MCF 10A (cell line): Measurements from ENCODE around the gene NAV3. TPM values are rescaled to one million over a fixed set of nuclear protein-coding genes. Genes with fewer than 3 reads are reported as not detected.

ENCODE experiments used
- BruUV-seq: library from RNA; stranded (reverse); fragments of 400-500 nt; replicated peaks from 2 replicates; lab custom pipeline; 2021; lab: Mats Ljungman, UMichigan
- CTCF ChIA-PET: fragments of 300-600 bp; sonication (Branson Sonifier 250); formaldehyde crosslinking; extraction: SDS; loops from one replicate; lab custom pipeline; 2021; ENCODE audit warnings: antibody characterized with exemption, inconsistent platforms; lab: Yijun Ruan, JAX
- POLR2A ChIA-PET: fragments of 300-600, 350-650 bp; sonication (Branson Sonifier 250); formaldehyde crosslinking; extraction: SDS; loops from one replicate; lab custom pipeline; 2020; ENCODE audit warnings: antibody characterized with exemption, inconsistent platforms; lab: Yijun Ruan, JAX
- DNase-seq: peaks from one replicate; pipeline ENCODE4 v3.0.0-alpha.2; 2018; ENCODE audit not compliant: unreplicated experiment
- H3K27ac Mint-ChIP-seq: one replicate; pipeline ENCODE4 v1.8.0; 2022; ENCODE audit warnings: mild to moderate bottlenecking, low read depth, mixed read lengths; ENCODE audit not compliant: unreplicated experiment
- H3K27me3 Mint-ChIP-seq: one replicate; pipeline ENCODE4 v1.8.0; 2022; ENCODE audit warnings: mixed read lengths; ENCODE audit not compliant: insufficient read depth, unreplicated experiment
- H3K36me3 Mint-ChIP-seq: one replicate; pipeline ENCODE4 v1.8.0; 2022; ENCODE audit warnings: mild to moderate bottlenecking, moderate library complexity, mixed read lengths; ENCODE audit not compliant: insufficient read depth, unreplicated experiment
- H3K4me1 Mint-ChIP-seq: one replicate; pipeline ENCODE4 v1.8.0; 2022; ENCODE audit warnings: mixed read lengths; ENCODE audit not compliant: insufficient read depth, unreplicated experiment
- H3K4me3 Mint-ChIP-seq: one replicate; pipeline ENCODE4 v1.8.0; 2022; ENCODE audit warnings: mild to moderate bottlenecking, moderate library complexity, mixed read lengths; ENCODE audit not compliant: unreplicated experiment
- H3K9me3 Mint-ChIP-seq: one replicate; pipeline ENCODE4 v1.8.0; 2022; ENCODE audit warnings: mixed read lengths; ENCODE audit not compliant: unreplicated experiment
- CTCF ChIP-seq: fragments of 200-600 bp; IDR thresholded peaks from one replicate; pipeline ENCODE4 v1.8.0; 2022; ENCODE audit warnings: antibody characterized with exemption, mild to moderate bottlenecking; ENCODE audit not compliant: unreplicated experiment
- intact Hi-C: fragments of 100-400 bp; cut with micrococcal nuclease; formaldehyde crosslinking; loops from 2 replicates; pipeline ENCODE4 v1.14.1; 2022
- total RNA-seq: library from RNA; stranded (reverse); gene quantifications from 2 replicates; pipeline ENCODE4 v1.2.3, GENCODE V29; 2022

The NAV3 gene
- total RNA-seq, 1 experiment from 2014 or later, result 7.1 TPM

DNA sequence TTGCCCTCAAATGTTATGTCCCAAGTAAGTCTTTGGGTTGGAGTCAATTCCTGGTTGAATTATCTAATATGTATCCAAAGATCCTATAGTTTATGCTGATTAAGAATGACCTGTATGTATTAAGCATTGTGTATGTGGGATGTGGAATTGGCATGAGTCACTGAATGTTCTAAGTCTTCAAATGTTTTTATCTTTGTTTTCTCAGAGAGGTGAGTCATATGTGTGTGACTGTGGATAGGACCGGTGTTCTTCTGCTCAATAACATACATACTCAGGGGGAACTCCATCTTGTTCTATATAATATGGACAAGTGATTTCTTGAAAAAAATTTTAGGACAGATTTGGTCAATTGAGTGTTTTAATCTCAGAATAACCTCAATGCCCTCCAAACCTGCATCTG lies 57.9 kb downstream of the NAV3 start:
- Mint-ChIP-seq H3K4me3 (no peak overlapping the region), H3K9me3 (no peaks in the 10 kb centered on the region), H3K36me3 (no peaks in the 10 kb centered on the region), H3K27ac (peak overlapping the region; percentile 57), H3K4me1 (peaks cover 12% of the 10 kb centered on the region), H3K27me3 (no peaks in the 10 kb centered on the region)
- TF ChIP-seq CTCF, result no peak
- no TSS peak for BruUV-seq
- ChIA-PET POLR2A (no interaction called here), CTCF (interaction anchor here (0.6 kb wide), 1 partner anchor 194 kb away, joined by 3 read pairs; no protein-coding TSS in a partner anchor)
- intact Hi-C loops, result loop anchor here (2.0 kb wide), 1 partner anchor 40 kb away; no protein-coding TSS in a partner anchor
- peak; percentile 83 for DNase-seq

- BruUV-seq, result no TSS peak
- no peak overlapping the region for H3K27ac Mint-ChIP-seq
- ChIA-PET CTCF (no interaction called here), POLR2A (no interaction called here)
- H3K27me3 Mint-ChIP-seq, result no peaks in the 10 kb centered on the region
- no peak for TF ChIP-seq CTCF
- H3K9me3 Mint-ChIP-seq, result no peaks in the 10 kb centered on the region
- H3K36me3 Mint-ChIP-seq, result no peaks in the 10 kb centered on the region
- no peak for DNase-seq
- intact Hi-C loops, result no loop called here
- H3K4me1 Mint-ChIP-seq, result peaks cover 20% of the 10 kb centered on the region
- H3K4me3 Mint-ChIP-seq, result no peak overlapping the region
Measured at GRCh38 chr12:77891518-77892147, 60.9 kb downstream of the NAV3 start.

- no TSS peak for BruUV-seq
- H3K36me3 Mint-ChIP-seq, result no peaks in the 10 kb centered on the region
- no peak overlapping the region for H3K4me3 Mint-ChIP-seq
- no peaks in the 10 kb centered on the region for H3K27me3 Mint-ChIP-seq
- ChIA-PET CTCF (no interaction called here), POLR2A (no interaction called here)
- H3K27ac Mint-ChIP-seq, result peak overlapping the region; percentile 57
- H3K9me3 Mint-ChIP-seq, result no peaks in the 10 kb centered on the region
- no peak for TF ChIP-seq CTCF
- intact Hi-C loops, result no loop called here
- peaks cover 13% of the 10 kb centered on the region for H3K4me1 Mint-ChIP-seq
- peak; percentile 70 for DNase-seq
Measured at GRCh38 chr12:77893918-77894317, 63.2 kb downstream of the NAV3 start.

GRCh38 chr12:77894556-77894955 lies 63.9 kb downstream of the NAV3 start:
- intact Hi-C loops, result no loop called here
- no peak for DNase-seq
- H3K27me3 Mint-ChIP-seq, result no peaks in the 10 kb centered on the region
- POLR2A ChIA-PET, result no interaction called here
- H3K9me3 Mint-ChIP-seq, result no peaks in the 10 kb centered on the region
- H3K4me1 Mint-ChIP-seq, result peaks cover 10% of the 10 kb centered on the region
- no peak overlapping the region for H3K4me3 Mint-ChIP-seq
- H3K36me3 Mint-ChIP-seq, result no peaks in the 10 kb centered on the region
- TF ChIP-seq CTCF, result no peak
- BruUV-seq, result no TSS peak
- H3K27ac Mint-ChIP-seq, result no peak overlapping the region
- CTCF ChIA-PET, result interaction anchor here (0.6 kb wide), 1 partner anchor 24 kb away, joined by 3 read pairs; no protein-coding TSS in a partner anchor
